Esophagus muscularis mucosa (tissue), 4 donors: ENCODE data around the gene THADA. TPM values are rescaled to one million over a fixed set of nuclear protein-coding genes. Genes with fewer than 3 reads are reported as not detected.

Experiments used
- DNase-seq: peaks from one replicate; pipeline ENCODE4 v3.0.0-alpha.2; 2017; ENCODE audit errors: extremely low spot score
- H3K27ac ChIP-seq, 4 donors: fragments of 200-600 bp; sonication (generic); replicated peaks in 1 of 4; 1 replicate in 3 of 4; 2 replicates in 1 of 4; pipeline ENCODE4 v1.5.1; 2016 to 2019; ENCODE audit warnings: mild to moderate bottlenecking in 1 of 4
- H3K27me3 ChIP-seq, 4 donors: fragments of 200-600 bp; sonication (generic); one replicate each; pipeline versions ENCODE4 v1.5.1 to v1.6.0; 2016 to 2019
- H3K36me3 ChIP-seq, 4 donors: fragments of 200-600 bp; sonication (generic); one replicate each; pipeline ENCODE4 v1.5.1; 2016 to 2019
- H3K4me1 ChIP-seq, 4 donors: fragments of 200-600 bp; sonication (generic); one replicate each; pipeline ENCODE4 v1.5.1; 2016 to 2019
- H3K4me3 ChIP-seq, 4 donors: fragments of 200-600 bp; sonication (generic); 1 replicate in 2 of 4; 2 replicates in 2 of 4; pipeline ENCODE4 v1.5.1; 2016 to 2019; ENCODE audit warnings: mild to moderate bottlenecking in 4 of 4, moderate library complexity in 1 of 4
- H3K9me3 ChIP-seq, 4 donors: fragments of 200-600 bp; sonication (generic); 1 replicate in 3 of 4; 2 replicates in 1 of 4; pipeline ENCODE4 v1.5.1; 2016 to 2019
- EP300 ChIP-seq: sonication (generic); formaldehyde crosslinking; IDR thresholded peaks from one replicate; pipeline ENCODE4 v1.6.1; 2017; ENCODE audit warnings: antibody characterized with exemption
- POLR2A ChIP-seq: fragments of 450-650 bp; IDR thresholded peaks from one replicate; pipeline ENCODE4 v1.6.1; 2017; ENCODE audit warnings: antibody characterized with exemption, moderate library complexity, mild to moderate bottlenecking, low read depth
- POLR2AphosphoS5 ChIP-seq, 2 donors: sonication (generic); formaldehyde crosslinking; IDR thresholded peaks; one replicate each; pipeline ENCODE4 v1.6.1; 2017; ENCODE audit warnings: antibody characterized with exemption in 2 of 2
- WGBS: methylation state at CpG from one replicate; pipeline ENCODE4 v1.1.5; 2018; 5-methylcytosine and 5-hydroxymethylcytosine counted together
- intact Hi-C: fragments of 100-400 bp; cut with DNase I; formaldehyde crosslinking; loops from one replicate; pipeline ENCODE4 v1.15.1; 2023
- total RNA-seq, 4 donors: library from RNA; depleted of rRNA; stranded (reverse); fragments of >200 nt; gene quantifications; one replicate each; pipeline versions ENCODE4 v1.1.0 to v1.2.1, GENCODE V29; 2016
- TF ChIP-seq, protein P1 (sequence below), 3 experiments: fragments of 200-600 bp in 2 of 3; fragments of 450-650 bp in 1 of 3; sonication (generic) in 2 of 3; IDR thresholded peaks; one replicate each; pipeline ENCODE4 v1.5.1; 2017 to 2019; ENCODE audit warnings: antibody characterized with exemption in 3 of 3, mild to moderate bottlenecking in 2 of 3, moderate library complexity in 1 of 3

Gene THADA
- total RNA-seq, 4 donors from 2014 or later, result 17.2 to 28.7 (median 21.3) TPM

DNA sequence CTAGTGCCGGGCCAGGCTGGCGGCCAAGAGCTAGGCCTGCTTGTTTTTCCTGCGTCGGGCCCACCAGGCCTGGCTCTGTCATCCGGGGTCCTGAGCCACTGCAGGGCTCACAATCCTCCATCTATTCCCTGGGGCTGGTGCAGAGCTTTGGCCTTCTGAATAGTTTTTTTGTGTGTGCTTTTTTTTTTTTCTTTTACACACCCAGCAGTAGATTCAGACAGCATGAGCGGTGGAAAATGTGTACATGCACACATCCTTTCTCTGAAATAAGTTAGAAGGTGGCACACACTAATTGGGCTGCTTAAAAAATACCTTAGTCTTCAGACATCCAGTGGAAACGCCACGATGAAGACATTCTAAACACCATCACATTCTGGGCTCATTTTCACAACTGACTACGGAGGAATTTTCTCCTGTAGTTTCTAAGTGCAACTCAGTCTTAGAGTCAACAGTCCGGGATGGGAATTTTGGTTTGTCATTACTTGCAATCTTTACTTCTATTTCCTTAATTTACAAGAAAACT lies 375.5 kb downstream of the THADA start:
- peaks cover 12 to 31% (median 22%) of the 10 kb centered on the region in 4 donors for H3K36me3 ChIP-seq
- TF ChIP-seq, protein P1, sequence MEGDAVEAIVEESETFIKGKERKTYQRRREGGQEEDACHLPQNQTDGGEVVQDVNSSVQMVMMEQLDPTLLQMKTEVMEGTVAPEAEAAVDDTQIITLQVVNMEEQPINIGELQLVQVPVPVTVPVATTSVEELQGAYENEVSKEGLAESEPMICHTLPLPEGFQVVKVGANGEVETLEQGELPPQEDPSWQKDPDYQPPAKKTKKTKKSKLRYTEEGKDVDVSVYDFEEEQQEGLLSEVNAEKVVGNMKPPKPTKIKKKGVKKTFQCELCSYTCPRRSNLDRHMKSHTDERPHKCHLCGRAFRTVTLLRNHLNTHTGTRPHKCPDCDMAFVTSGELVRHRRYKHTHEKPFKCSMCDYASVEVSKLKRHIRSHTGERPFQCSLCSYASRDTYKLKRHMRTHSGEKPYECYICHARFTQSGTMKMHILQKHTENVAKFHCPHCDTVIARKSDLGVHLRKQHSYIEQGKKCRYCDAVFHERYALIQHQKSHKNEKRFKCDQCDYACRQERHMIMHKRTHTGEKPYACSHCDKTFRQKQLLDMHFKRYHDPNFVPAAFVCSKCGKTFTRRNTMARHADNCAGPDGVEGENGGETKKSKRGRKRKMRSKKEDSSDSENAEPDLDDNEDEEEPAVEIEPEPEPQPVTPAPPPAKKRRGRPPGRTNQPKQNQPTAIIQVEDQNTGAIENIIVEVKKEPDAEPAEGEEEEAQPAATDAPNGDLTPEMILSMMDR (IDR thresholded peaks at IDR 0.05), result no peak
- TF ChIP-seq POLR2A (no peak), EP300 (no peak), POLR2AphosphoS5 (IDR thresholded peaks at IDR 0.05) (no peak)
- H3K27ac ChIP-seq, result peak overlapping the region; percentile 97 to 100 (median 98)
- WGBS, result 3% methylated on average over 10 of the region's 10 CpGs
- H3K9me3 ChIP-seq, result no peaks in the 10 kb centered on the region
- no peaks in the 10 kb centered on the region for H3K27me3 ChIP-seq
- no peak for DNase-seq
- peak overlapping the region; percentile 80 to 93 (median 90) for H3K4me3 ChIP-seq
- intact Hi-C loops, result loop anchor here (5.0 kb wide), 1 partner anchor 317 kb away; no protein-coding TSS in a partner anchor
- peaks cover 56 to 83% (median 71%) of the 10 kb centered on the region in 4 donors for H3K4me1 ChIP-seq

DNA sequence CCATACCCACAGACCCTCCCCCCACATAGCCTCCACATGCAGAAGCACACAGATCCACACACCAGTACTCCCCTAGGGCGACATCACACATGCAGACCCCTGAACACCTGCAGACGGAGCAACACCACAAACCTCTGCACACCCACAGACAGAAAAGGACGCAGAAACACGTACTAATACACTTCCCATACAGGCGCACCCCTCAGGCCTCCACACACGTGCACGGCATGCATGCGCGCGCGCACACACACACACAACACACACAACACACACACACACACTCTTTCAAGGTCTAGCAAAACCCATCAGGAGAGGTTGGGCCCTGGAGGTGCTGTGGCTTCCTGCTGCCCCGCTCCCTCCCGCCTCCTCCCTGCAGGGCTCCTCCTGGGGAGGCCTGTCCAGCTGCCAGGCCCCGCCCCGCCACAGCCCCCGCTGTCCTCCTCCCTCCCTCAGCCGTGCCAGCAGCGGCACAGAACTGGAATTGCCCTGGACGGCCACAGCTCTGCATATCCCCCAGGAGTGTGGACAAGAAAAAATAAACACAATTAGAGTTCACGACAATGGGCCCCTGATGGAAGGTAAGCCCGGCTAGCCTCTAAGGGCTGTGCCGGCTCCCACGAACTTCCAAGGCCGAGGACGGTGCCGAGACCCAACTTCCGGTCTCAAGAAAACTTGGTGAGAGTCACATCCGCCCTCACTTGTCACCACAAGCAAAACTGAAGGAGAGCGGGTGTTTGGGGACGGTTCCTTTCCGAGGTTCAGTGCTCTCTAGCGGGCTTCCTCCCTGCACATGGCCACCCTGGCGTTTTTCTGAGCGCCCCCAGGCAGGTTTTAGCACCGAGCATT lies 376.2 kb downstream of the THADA start:
- intact Hi-C loops, result loop anchor here (5.0 kb wide), 1 partner anchor 318 kb away; no protein-coding TSS in a partner anchor
- TF ChIP-seq EP300 (no peak), POLR2AphosphoS5 (IDR thresholded peaks at IDR 0.05) (peak in 1 of 2 donors; percentile 57), POLR2A (no peak)
- TF ChIP-seq, protein P1 (IDR thresholded peaks at IDR 0.05), result no peak

DNA sequence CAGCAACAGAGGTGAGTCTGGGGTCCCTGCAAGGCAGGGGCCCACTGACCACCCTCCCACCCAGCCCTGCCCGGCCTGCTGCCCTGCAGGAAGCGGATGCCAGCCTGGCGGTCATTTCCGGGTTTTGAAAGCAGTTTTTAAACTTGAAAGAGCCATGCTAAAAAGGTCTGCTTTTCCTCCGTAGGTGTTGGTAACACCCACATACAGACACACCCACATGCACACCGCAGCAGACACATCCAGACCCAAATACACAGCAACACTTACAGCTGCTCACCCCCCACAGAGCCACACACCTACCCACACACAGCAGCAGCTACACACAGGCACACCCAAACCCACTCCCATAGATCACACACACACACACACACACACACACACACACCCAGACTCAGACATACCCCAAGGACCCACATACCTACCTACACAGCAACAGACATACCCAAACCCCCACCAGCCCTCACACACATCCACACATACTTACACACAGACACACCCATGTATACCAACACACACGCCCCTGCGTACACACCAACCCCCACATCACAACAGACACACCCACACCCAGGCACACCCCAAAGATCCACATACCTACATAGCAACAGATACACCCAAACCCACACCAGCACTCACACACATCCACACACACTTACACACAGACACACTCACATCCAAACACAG lies 377.0 kb downstream of the THADA start:
- H3K4me1 ChIP-seq, result peaks cover 56 to 72% (median 70%) of the 10 kb centered on the region in 4 donors

More for the DNA sequence above, 376.2 kb downstream of the THADA start:
- WGBS, result 8% methylated on average over 23 of the region's 35 CpGs
- Histone ChIP-seq H3K9me3 (no peaks in the 10 kb centered on the region), H3K27me3 (no peaks in the 10 kb centered on the region), H3K27ac (peak overlapping the region; percentile 97 to 100 (median 98)), H3K36me3 (peaks cover 5 to 24% (median 15%) of the 10 kb centered on the region in 4 donors), H3K4me3 (peak overlapping the region; percentile 80 to 93 (median 90)), H3K4me1 (peaks cover 56 to 79% (median 71%) of the 10 kb centered on the region in 4 donors)
- peak; percentile 98 for DNase-seq

DNA sequence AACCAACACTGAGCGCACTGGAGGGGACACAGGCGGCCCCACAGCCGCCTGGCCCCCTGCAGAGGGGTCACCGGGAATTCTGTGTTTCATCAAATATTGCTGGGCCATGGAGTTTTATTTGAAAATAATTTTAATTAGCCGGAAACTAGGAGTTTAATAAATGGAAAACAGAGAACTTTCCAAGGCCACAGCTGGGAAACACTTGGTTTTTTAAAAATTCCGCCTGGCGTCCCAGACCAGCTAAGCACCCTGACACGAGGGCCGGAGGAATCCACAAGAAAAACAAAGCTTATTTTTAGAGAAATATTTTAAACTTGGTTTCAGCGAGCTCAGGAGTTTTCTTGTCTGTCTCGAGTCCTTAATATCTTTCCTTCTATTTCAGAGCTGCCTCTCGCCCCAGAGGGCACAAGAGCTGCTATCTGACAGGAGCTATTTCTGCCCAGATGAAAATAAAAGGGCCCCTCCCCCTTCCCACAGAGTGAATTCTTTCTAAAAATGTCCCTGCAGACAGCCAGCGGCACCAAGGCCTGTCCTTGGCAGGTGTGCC lies 377.6 kb downstream of the THADA start:
- H3K27me3 ChIP-seq, result no peaks in the 10 kb centered on the region
- WGBS, result 26% methylated on average over 12 of the region's 13 CpGs
- H3K36me3 ChIP-seq, result peaks cover 0 to 13% (median 6%) of the 10 kb centered on the region in 4 donors
- H3K4me3 ChIP-seq, result peak overlapping the region; percentile 80 to 93 (median 90)
- intact Hi-C loops, result no loop called here
- H3K27ac ChIP-seq, result peak overlapping the region; percentile 97 to 100 (median 98)
- H3K4me1 ChIP-seq, result peaks cover 56 to 70% (median 65%) of the 10 kb centered on the region in 4 donors
- H3K9me3 ChIP-seq, result no peaks in the 10 kb centered on the region
- DNase-seq, result no peak
- TF ChIP-seq EP300, result no peak
- TF ChIP-seq POLR2AphosphoS5 (IDR thresholded peaks at IDR 0.05), result peak in 1 of 2 donors; percentile 39
- TF ChIP-seq, protein P1 (IDR thresholded peaks at IDR 0.05), result peak in 1 of 3 experiments; percentile 32

More for the DNA sequence above, 377.0 kb downstream of the THADA start:
- Histone ChIP-seq H3K36me3 (peaks cover 0 to 18% (median 8%) of the 10 kb centered on the region in 4 donors), H3K4me3 (peak overlapping the region; percentile 80 to 93 (median 90)), H3K27ac (peak overlapping the region; percentile 97 to 100 (median 98)), H3K9me3 (no peaks in the 10 kb centered on the region), H3K27me3 (no peaks in the 10 kb centered on the region)
- DNase-seq, result no peak
- TF ChIP-seq EP300 (no peak), POLR2AphosphoS5 (IDR thresholded peaks at IDR 0.05) (no peak), POLR2A (no peak)
- TF ChIP-seq, protein P1 (IDR thresholded peaks at IDR 0.05), result no peak
- intact Hi-C loops, result no loop called here
- 15% methylated on average over 4 of the region's 8 CpGs for WGBS
